ENCODE data around the gene LRP1B. TPM values are rescaled to one million over a fixed set of nuclear protein-coding genes. Genes with fewer than 3 reads are reported as not detected.

The LRP1B gene
- total RNA-seq, 2 donors from 2014 or later = 0.09 to 0.59 TPM

- DNase-seq = no peak
- intact Hi-C loops (cut with DNase I, micrococcal nuclease) = no loop called here
- ATAC-seq = no peak
These were observed 1322.0 kb downstream of the LRP1B start for GRCh38 chr2:140808820-140809219.

GRCh38 chr2:140808211-140808610, 1322.6 kb downstream of the LRP1B start:
- intact Hi-C loops (cut with DNase I, micrococcal nuclease) = no loop called here
- ATAC-seq (no peak), DNase-seq (no peak)

GRCh38 chr2:140804700-140805260, 1326.0 kb downstream of the LRP1B start:
- intact Hi-C loops (cut with DNase I, micrococcal nuclease) = no loop called here
- no peak for DNase-seq
- ATAC-seq = no peak

- intact Hi-C loops (cut with DNase I, micrococcal nuclease) = no loop called here
- ATAC-seq = no peak
- no peak for DNase-seq
These were observed 1329.5 kb downstream of the LRP1B start for GRCh38 chr2:140801311-140801710.

GRCh38 chr2:140797718-140798117, 1333.1 kb downstream of the LRP1B start:
- intact Hi-C loops (cut with DNase I, micrococcal nuclease) = no loop called here
- no peak for ATAC-seq
- DNase-seq = no peak

GRCh38 chr2:140791802-140792201, 1339.0 kb downstream of the LRP1B start:
- ATAC-seq = no peak
- intact Hi-C loops (cut with DNase I, micrococcal nuclease) = no loop called here
- no peak for DNase-seq

GRCh38 chr2:140786585-140786984, 1344.2 kb downstream of the LRP1B start:
- intact Hi-C loops (cut with DNase I, micrococcal nuclease) = no loop called here
- no peak for ATAC-seq
- no peak for DNase-seq

- intact Hi-C loops (cut with DNase I, micrococcal nuclease) = no loop called here
- no peak for ATAC-seq
- no peak for DNase-seq
These were observed 1355.4 kb downstream of the LRP1B start for GRCh38 chr2:140775411-140775810.

GRCh38 chr2:140770645-140771044, 1360.2 kb downstream of the LRP1B start:
- ATAC-seq = no peak
- intact Hi-C loops (cut with DNase I, micrococcal nuclease) = no loop called here
- DNase-seq = no peak

GRCh38 chr2:140761807-140762206, 1369.0 kb downstream of the LRP1B start:
- ATAC-seq (no peak), DNase-seq (no peak)
- intact Hi-C loops (cut with DNase I, micrococcal nuclease) = no loop called here

- ATAC-seq = no peak
- DNase-seq = no peak
- intact Hi-C loops (cut with DNase I, micrococcal nuclease) = no loop called here
These were observed 1371.2 kb downstream of the LRP1B start for GRCh38 chr2:140759426-140760156.

- ATAC-seq (no peak), DNase-seq (no peak)
- intact Hi-C loops (cut with DNase I, micrococcal nuclease) = no loop called here
These were observed 1383.2 kb downstream of the LRP1B start for GRCh38 chr2:140747665-140748064.

- DNase-seq (no peak), ATAC-seq (no peak)
- intact Hi-C loops (cut with DNase I, micrococcal nuclease) = no loop called here
These were observed 1383.7 kb downstream of the LRP1B start for GRCh38 chr2:140747090-140747489.

GRCh38 chr2:140744379-140744778, 1386.4 kb downstream of the LRP1B start:
- DNase-seq (no peak), ATAC-seq (no peak)
- intact Hi-C loops (cut with DNase I, micrococcal nuclease) = no loop called here

- DNase-seq = no peak
- intact Hi-C loops (cut with DNase I, micrococcal nuclease) = no loop called here
- ATAC-seq = no peak
These were observed 1393.8 kb downstream of the LRP1B start for GRCh38 chr2:140737006-140737405.

GRCh38 chr2:140734992-140735391, 1395.8 kb downstream of the LRP1B start:
- intact Hi-C loops (cut with DNase I, micrococcal nuclease) = no loop called here
- no peak for ATAC-seq
- no peak for DNase-seq

GRCh38 chr2:140718999-140719398, 1411.8 kb downstream of the LRP1B start:
- intact Hi-C loops (cut with DNase I, micrococcal nuclease) = no loop called here
- ATAC-seq (no peak), DNase-seq (no peak)

GRCh38 chr2:140717481-140717880, 1413.3 kb downstream of the LRP1B start:
- intact Hi-C loops (cut with DNase I, micrococcal nuclease) = no loop called here
- DNase-seq (no peak), ATAC-seq (no peak)

- intact Hi-C loops (cut with DNase I, micrococcal nuclease) = no loop called here
- no peak for ATAC-seq
- DNase-seq = no peak
These were observed 1416.2 kb downstream of the LRP1B start for GRCh38 chr2:140714586-140714985.

- no peak for ATAC-seq
- intact Hi-C loops (cut with DNase I, micrococcal nuclease) = no loop called here
- DNase-seq = no peak
These were observed 1418.9 kb downstream of the LRP1B start for GRCh38 chr2:140711867-140712266.

- ATAC-seq (no peak), DNase-seq (no peak)
- intact Hi-C loops (cut with DNase I, micrococcal nuclease) = no loop called here
These were observed 1429.1 kb downstream of the LRP1B start for GRCh38 chr2:140701726-140702125.
